ENCODE data around the gene TMEM242. TPM values are rescaled to one million over a fixed set of nuclear protein-coding genes. Genes with fewer than 3 reads are reported as not detected.

The TMEM242 gene
- total RNA-seq, 1 experiment from 2014 or later, result 8.7 TPM

- TF ChIP-seq ZNF512 (CRISPR knock-in tag; IDR thresholded peaks at IDR 0.05; ENCODE audit: borderline replicate concordance) (no peak), USF2 (CRISPR knock-in tag; IDR thresholded peaks at IDR 0.05) (no peak), ELF4 (CRISPR knock-in tag; IDR thresholded peaks at IDR 0.05; ENCODE audit: low read depth) (peak; percentile 28; the same call in 1 of the 2 replicates), GTF2I (CRISPR knock-in tag; conservative IDR thresholded peaks at IDR 0.05) (0 out of 2 replicates have a peak, but pooled peaks have one; percentile 7), NR3C1 (CRISPR knock-in tag; conservative IDR thresholded peaks at IDR 0.05; ENCODE audit: low read depth) (no peak), MYBL2 (CRISPR knock-in tag; IDR thresholded peaks at IDR 0.05) (peak; percentile 76; the same call in 1 of the 2 replicates), CREB1 (CRISPR knock-in tag; IDR thresholded peaks at IDR 0.05) (peak; percentile 54; the same call in 1 of the 2 replicates), ZNF671 (CRISPR knock-in tag; IDR thresholded peaks at IDR 0.05) (no peak), JAZF1 (CRISPR knock-in tag; IDR thresholded peaks at IDR 0.05) (no peak), TEAD1 (CRISPR knock-in tag; IDR thresholded peaks at IDR 0.05) (peak; percentile 94), HMGA2 (CRISPR knock-in tag; IDR thresholded peaks at IDR 0.05) (no peak), RORB (CRISPR knock-in tag; IDR thresholded peaks at IDR 0.05) (no peak), ATF2 (CRISPR knock-in tag; IDR thresholded peaks at IDR 0.05; ENCODE audit: borderline replicate concordance, low read depth) (no peak), STAT6 (CRISPR knock-in tag; conservative IDR thresholded peaks at IDR 0.05; ENCODE audit: low read depth) (no peak), ZSCAN18 (CRISPR knock-in tag; IDR thresholded peaks at IDR 0.05) (no peak), ERG (CRISPR knock-in tag; IDR thresholded peaks at IDR 0.05) (no peak), SOX15 (CRISPR knock-in tag; IDR thresholded peaks at IDR 0.05) (no peak), GABPB1 (CRISPR knock-in tag; IDR thresholded peaks at IDR 0.05) (peak; percentile 89), E2F1 (CRISPR knock-in tag; IDR thresholded peaks at IDR 0.05) (peak; percentile 84; the same call in 1 of the 2 replicates), PRDM15 (CRISPR knock-in tag; IDR thresholded peaks at IDR 0.05) (0 out of 2 replicates have a peak, but pooled peaks have one; percentile 36), ZNF219 (CRISPR knock-in tag; IDR thresholded peaks at IDR 0.05; ENCODE audit: borderline replicate concordance) (0 out of 2 replicates have a peak, but pooled peaks have one; percentile 80), ZNF121 (CRISPR knock-in tag; IDR thresholded peaks at IDR 0.05) (no peak; the same call in 1 of the 2 replicates), ETV6 (CRISPR knock-in tag; IDR thresholded peaks at IDR 0.05) (peak; percentile 89; the same call in 1 of the 2 replicates), ZNF396 (CRISPR knock-in tag; IDR thresholded peaks at IDR 0.05; ENCODE audit: borderline replicate concordance) (no peak), ATF1 (CRISPR knock-in tag; IDR thresholded peaks at IDR 0.05) (no peak; the same call in 1 of the 2 replicates)
These were observed at the start of gene TMEM242 (continued) for GRCh38 chr6:157323255-157323965.
